GM23338 (cell line): Measurements from ENCODE around the gene TRIM63. TPM values are rescaled to one million over a fixed set of nuclear protein-coding genes. Genes with fewer than 3 reads are reported as not detected.

ENCODE experiments used
- ATAC-seq: fragments of 200-7000 bp; cut with Tn5 transposase; 3 replicates; pipeline ENCODE4 v1.9.1; 2020
- DNase-seq: peaks from one replicate; pipeline ENCODE4 v3.0.0-alpha.2; 2015; ENCODE audit warnings: low spot score
- H2AFZ ChIP-seq: fragments of 200-600 bp; sonication (generic); 2 replicates; pipeline ENCODE4 v1.8.0; 2016; ENCODE audit warnings: antibody characterized with exemption, mild to moderate bottlenecking, moderate library complexity
- H3F3A ChIP-seq: fragments of 200-600 bp; sonication (generic); replicated peaks from 2 replicates; pipeline ENCODE4 v1.8.0; 2017; ENCODE audit warnings: antibody characterized with exemption, mixed run types, low read depth
- H3K27ac ChIP-seq: fragments of 200-600 bp; sonication (generic); 2 replicates; pipeline ENCODE4 v1.6.1; 2016; ENCODE audit warnings: low read depth
- H3K27me3 ChIP-seq: fragments of 200-600 bp; sonication (generic); 2 replicates; pipeline ENCODE4 v1.8.0; 2016; ENCODE audit warnings: mild to moderate bottlenecking, mixed run types, moderate library complexity; ENCODE audit not compliant: insufficient read depth
- H3K36me3 ChIP-seq: fragments of 200-600 bp; sonication (generic); 2 replicates; pipeline ENCODE4 v1.8.0; 2016; ENCODE audit warnings: mild to moderate bottlenecking; ENCODE audit not compliant: insufficient read depth
- H3K4me1 ChIP-seq: fragments of 200-600 bp; sonication (generic); 2 replicates; pipeline ENCODE4 v1.8.0; 2016; ENCODE audit warnings: mild to moderate bottlenecking, moderate library complexity; ENCODE audit not compliant: insufficient read depth
- H3K4me2 ChIP-seq: fragments of 200-600 bp; sonication (generic); 2 replicates; pipeline ENCODE4 v1.7.1; 2017; ENCODE audit warnings: mixed run types
- H3K4me3 ChIP-seq: fragments of 200-600 bp; sonication (generic); 2 replicates; pipeline ENCODE4 v1.6.1; 2016; ENCODE audit warnings: mixed run types
- H3K79me2 ChIP-seq: fragments of 200-600 bp; sonication (generic); replicated peaks from 2 replicates; pipeline ENCODE4 v1.8.0; 2017; ENCODE audit warnings: mild to moderate bottlenecking; ENCODE audit not compliant: insufficient read depth
- H3K9me2 ChIP-seq: fragments of 200-600 bp; sonication (generic); 2 replicates; pipeline ENCODE4 v1.8.0; 2017; ENCODE audit not compliant: insufficient read depth
- H4K20me1 ChIP-seq: fragments of 200-600 bp; sonication (generic); replicated peaks from 2 replicates; pipeline ENCODE4 v1.8.0; 2017; ENCODE audit warnings: mild to moderate bottlenecking; ENCODE audit not compliant: insufficient read depth
- H3K27ac Mint-ChIP-seq: 2 replicates; pipeline ENCODE4 v1.8.0; 2020; ENCODE audit warnings: inconsistent platforms, mild to moderate bottlenecking, moderate library complexity, mixed read lengths
- H3K27me3 Mint-ChIP-seq: 3 replicates; pipeline ENCODE4 v1.8.0; 2022; ENCODE audit warnings: low read depth, mild to moderate bottlenecking, moderate library complexity, mixed read lengths, inconsistent platforms; ENCODE audit not compliant: insufficient read depth, poor library complexity
- H3K36me3 Mint-ChIP-seq: 3 replicates; pipeline ENCODE4 v1.8.0; 2021; ENCODE audit warnings: low read depth, mild to moderate bottlenecking, inconsistent platforms, moderate library complexity, mixed read lengths
- H3K4me1 Mint-ChIP-seq: 3 replicates; pipeline ENCODE4 v1.8.0; 2020; ENCODE audit warnings: mild to moderate bottlenecking, inconsistent platforms, mixed read lengths
- H3K4me3 Mint-ChIP-seq: 3 replicates; pipeline ENCODE4 v1.8.0; 2021; ENCODE audit warnings: moderate library complexity, mild to moderate bottlenecking, inconsistent platforms, mixed read lengths
- H3K9me3 Mint-ChIP-seq: 3 replicates; pipeline ENCODE4 v1.8.0; 2020; ENCODE audit warnings: moderate library complexity, mild to moderate bottlenecking, inconsistent platforms, mixed read lengths
- CREB1 ChIP-seq: fragments of 250-450 bp; sonication (Bioruptor Pico); IDR thresholded peaks from 2 replicates; pipeline ENCODE4 v1.5.0; 2020; ENCODE audit warnings: low read depth, mild to moderate bottlenecking, moderate library complexity
- ETS1 ChIP-seq: IDR thresholded peaks from 2 replicates; pipeline ENCODE4 v1.6.1; 2016; ENCODE audit warnings: antibody characterized with exemption
- NANOG ChIP-seq: IDR thresholded peaks from 2 replicates; pipeline ENCODE4 v1.6.1; 2016; ENCODE audit warnings: antibody characterized with exemption, borderline replicate concordance
- POLR2AphosphoS5 ChIP-seq: IDR thresholded peaks from 2 replicates; pipeline ENCODE4 v1.6.1; 2016; ENCODE audit warnings: antibody characterized with exemption, low read depth
- ZNF114 ChIP-seq: fragments of 250-450 bp; sonication (Bioruptor Pico); IDR thresholded peaks from 2 replicates; pipeline ENCODE4 v1.5.0; 2020; ENCODE audit warnings: mild to moderate bottlenecking, moderate library complexity
- ZNF331 ChIP-seq: fragments of 250-450 bp; sonication (Bioruptor Pico); IDR thresholded peaks from 2 replicates; pipeline ENCODE4 v1.5.0; 2020; ENCODE audit warnings: low read depth, mild to moderate bottlenecking, moderate library complexity
- polyA plus RNA-seq: library from polyadenylated mRNA; unstranded; fragments of >200 nt; fragmentation: Nextera tagmentation; extraction: Ambion mirVana; gene quantifications from 2 replicates; pipeline ENCODE4 v1.2.1, GENCODE V29; 2016
- total RNA-seq: library from RNA; depleted of rRNA; stranded (reverse); fragments of >200 nt; shearing (Covaris generic); gene quantifications from 2 replicates; pipeline ENCODE4 v1.2.3, GENCODE V29; 2014
- TF ChIP-seq, protein P1 (sequence below), 2 experiments: fragments of 200-600 bp in 1 of 2; sonication (generic) in 1 of 2; conservative IDR thresholded peaks; 2 replicates each; pipeline versions ENCODE4 v1.5.1 to v1.6.1; 2016 to 2017; ENCODE audit warnings: antibody characterized with exemption in 2 of 2, low read depth in 2 of 2, mild to moderate bottlenecking in 2 of 2, moderate library complexity in 1 of 2

TRIM63 gene
- total and polyA plus RNA-seq, 2 experiments from 2014 or later: 0.17 TPM; not detected in 1

DNA sequence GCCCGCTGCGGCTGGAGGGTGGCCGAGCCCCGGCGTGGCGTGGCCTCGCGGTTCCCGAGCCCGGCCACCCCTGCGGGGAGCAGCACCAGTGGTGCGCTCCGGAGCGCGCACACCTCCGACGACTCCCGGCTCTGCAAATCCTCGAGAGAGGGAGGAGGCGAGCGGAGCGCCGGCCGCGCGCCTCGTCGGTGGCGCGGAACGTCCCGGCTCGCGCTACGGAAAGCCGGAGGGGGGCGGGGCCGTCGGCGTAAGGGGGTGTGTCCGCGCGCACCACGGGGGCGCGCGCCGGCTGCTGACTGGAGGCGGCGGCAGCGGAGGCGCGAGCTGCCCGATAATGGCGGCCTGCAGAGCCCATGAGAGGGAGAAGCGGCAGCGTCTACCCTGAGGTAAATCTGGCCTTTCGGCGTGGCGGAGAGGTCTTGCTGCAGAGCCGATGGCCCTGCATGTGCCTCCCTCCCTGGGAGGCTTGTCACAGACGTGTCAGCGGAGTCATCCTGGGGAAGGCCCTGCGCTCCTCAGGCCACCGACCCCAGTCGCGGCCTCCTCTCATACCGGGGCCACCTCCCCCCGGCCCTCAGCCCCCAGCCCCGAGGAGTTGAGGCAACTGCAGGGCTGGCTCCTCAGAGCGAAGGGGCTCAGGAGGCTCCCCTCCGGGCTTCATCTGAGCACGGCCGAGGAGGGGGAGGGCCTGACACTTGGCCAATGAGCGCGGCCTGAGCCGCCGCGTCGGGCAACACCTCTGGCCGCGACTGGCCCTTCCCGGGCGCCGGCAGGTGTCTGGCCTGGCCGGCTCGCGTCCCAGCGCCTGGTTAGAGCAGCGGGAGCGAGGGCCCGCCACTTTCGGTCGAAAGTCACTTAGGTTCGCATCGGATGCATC is 44.3 kb upstream of the TRIM63 start, which contains the start of gene PDIK1L:
PDIK1L (plus strand) TSS at position 295 of the 877 bp plus-strand sequence. CDS start 2,485 bp downstream, outside the sequence.
- H3K27me3 Mint-ChIP-seq: peaks cover 9% of the 10 kb centered on the region
- peak; percentile 88 for ATAC-seq

DNA sequence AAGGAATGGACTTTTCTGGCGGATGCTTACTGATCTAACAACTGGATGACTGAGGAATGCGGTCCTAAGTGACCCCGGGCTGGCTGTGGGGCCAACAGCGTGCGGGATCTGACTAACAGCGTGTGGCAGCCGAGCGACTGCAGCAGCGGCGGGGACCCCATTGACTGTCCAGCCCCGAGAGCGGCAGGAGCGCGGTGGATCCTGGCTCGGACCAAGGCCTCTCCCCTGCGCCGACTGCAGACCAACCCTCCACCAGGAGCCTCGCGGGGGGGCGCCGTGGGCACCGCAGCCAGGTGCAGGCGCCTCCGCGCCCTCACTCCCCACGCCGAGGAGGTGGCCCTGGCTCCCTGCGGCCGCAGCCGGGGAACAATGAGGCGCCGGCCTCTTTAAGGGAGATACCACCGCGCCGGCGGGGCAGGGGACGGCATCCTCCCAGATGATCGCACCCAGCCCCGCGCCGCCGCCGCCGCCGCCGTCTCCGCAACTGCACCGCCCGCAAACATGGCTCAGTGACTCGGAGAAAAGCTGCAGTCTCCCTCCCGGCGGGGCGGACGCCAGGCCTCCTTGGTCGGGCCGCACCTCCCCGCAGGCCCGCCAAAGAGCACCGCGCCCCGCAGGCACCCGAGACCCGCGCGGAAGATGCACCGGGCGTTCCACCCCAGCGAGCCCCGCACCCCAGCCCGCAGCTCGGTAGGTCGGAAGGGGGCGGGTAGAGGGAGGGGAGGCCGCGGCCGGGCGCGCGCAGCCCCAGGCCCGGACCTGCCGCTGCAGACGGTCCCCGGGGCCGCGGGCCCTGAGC is 43.5 kb upstream of the TRIM63 start:
- Mint-ChIP-seq H3K9me3 (no peaks in the 10 kb centered on the region; the same call in 2 of the 3 replicates), H3K27ac (peak overlapping the region; percentile 57), H3K4me1 (peaks cover 18% of the 10 kb centered on the region), H3K27me3 (peaks cover 9% of the 10 kb centered on the region), H3K4me3 (peak overlapping the region; percentile 88), H3K36me3 (peaks cover 4% of the 10 kb centered on the region)
- Histone ChIP-seq H2AFZ (peak overlapping the region; percentile 90), H3K4me1 (peaks cover 17% of the 10 kb centered on the region), H3K4me3 (peak overlapping the region; percentile 98), H3K9me2 (no peaks in the 10 kb centered on the region), H4K20me1 (0 out of 2 replicates have a peak, but pooled peaks cover 7% of the 10 kb centered on the region), H3K79me2 (no peaks in the 10 kb centered on the region; the same call in 1 of the 2 replicates), H3K27ac (peak overlapping the region; percentile 55; the same call in 1 of the 2 replicates), H3F3A (0 out of 2 replicates have a peak, but pooled peaks cover 4% of the 10 kb centered on the region), H3K36me3 (no peaks in the 10 kb centered on the region), H3K27me3 (peaks cover 16% of the 10 kb centered on the region), H3K4me2 (peak overlapping the region; percentile 89)
- no peak for TF ChIP-seq ZNF114 (CRISPR knock-in tag)
- no peak for TF ChIP-seq ZNF331 (CRISPR knock-in tag)
- TF ChIP-seq NANOG: no peak
- no peak for TF ChIP-seq ETS1
- TF ChIP-seq POLR2AphosphoS5: peak; percentile 47; the same call in 1 of the 2 replicates
- TF ChIP-seq, protein P1, sequence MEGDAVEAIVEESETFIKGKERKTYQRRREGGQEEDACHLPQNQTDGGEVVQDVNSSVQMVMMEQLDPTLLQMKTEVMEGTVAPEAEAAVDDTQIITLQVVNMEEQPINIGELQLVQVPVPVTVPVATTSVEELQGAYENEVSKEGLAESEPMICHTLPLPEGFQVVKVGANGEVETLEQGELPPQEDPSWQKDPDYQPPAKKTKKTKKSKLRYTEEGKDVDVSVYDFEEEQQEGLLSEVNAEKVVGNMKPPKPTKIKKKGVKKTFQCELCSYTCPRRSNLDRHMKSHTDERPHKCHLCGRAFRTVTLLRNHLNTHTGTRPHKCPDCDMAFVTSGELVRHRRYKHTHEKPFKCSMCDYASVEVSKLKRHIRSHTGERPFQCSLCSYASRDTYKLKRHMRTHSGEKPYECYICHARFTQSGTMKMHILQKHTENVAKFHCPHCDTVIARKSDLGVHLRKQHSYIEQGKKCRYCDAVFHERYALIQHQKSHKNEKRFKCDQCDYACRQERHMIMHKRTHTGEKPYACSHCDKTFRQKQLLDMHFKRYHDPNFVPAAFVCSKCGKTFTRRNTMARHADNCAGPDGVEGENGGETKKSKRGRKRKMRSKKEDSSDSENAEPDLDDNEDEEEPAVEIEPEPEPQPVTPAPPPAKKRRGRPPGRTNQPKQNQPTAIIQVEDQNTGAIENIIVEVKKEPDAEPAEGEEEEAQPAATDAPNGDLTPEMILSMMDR (conservative IDR thresholded peaks at IDR 0.05; ENCODE audit: low read depth in 2 of 2): no peak
- DNase-seq: peak; percentile 87
- ATAC-seq: peak; percentile 66

More for the DNA sequence above, 44.3 kb upstream of the TRIM63 start, which contains the start of gene PDIK1L:
- 0 out of 2 replicates have a peak, but pooled peaks cover 4% of the 10 kb centered on the region for H3F3A ChIP-seq
- peaks cover 17% of the 10 kb centered on the region for H3K4me1 ChIP-seq
- H3K9me3 Mint-ChIP-seq: no peaks in the 10 kb centered on the region; the same call in 2 of the 3 replicates
- H3K4me3 Mint-ChIP-seq: peak within 1 kb of the TSS; percentile 89
- H3K9me2 ChIP-seq: no peaks in the 10 kb centered on the region
- H3K36me3 Mint-ChIP-seq: peaks cover 4% of the 10 kb centered on the region
- peak; percentile 93 for DNase-seq
- peak within 1 kb of the TSS; percentile 97 for H3K27ac ChIP-seq
- peak within 1 kb of the TSS; percentile 89 for H3K4me2 ChIP-seq
- peak; percentile 71 for TF ChIP-seq CREB1 (CRISPR knock-in tag)
- TF ChIP-seq POLR2AphosphoS5: peak; percentile 65
- peak; percentile 41; the same call in 1 of the 2 replicates for TF ChIP-seq ETS1
- no peak for TF ChIP-seq NANOG
- H3K27ac Mint-ChIP-seq: peak within 1 kb of the TSS; percentile 96
- H3K4me3 ChIP-seq: peak within 1 kb of the TSS; percentile 98
- 0 out of 2 replicates have a peak, but pooled peaks cover 7% of the 10 kb centered on the region for H4K20me1 ChIP-seq
- no peaks in the 10 kb centered on the region; the same call in 1 of the 2 replicates for H3K36me3 ChIP-seq
- H3K27me3 ChIP-seq: peaks cover 16% of the 10 kb centered on the region
- no peaks in the 10 kb centered on the region; the same call in 1 of the 2 replicates for H3K79me2 ChIP-seq
- peak within 1 kb of the TSS; percentile 98 for H2AFZ ChIP-seq
- peaks cover 18% of the 10 kb centered on the region for H3K4me1 Mint-ChIP-seq
